Measurements from ENCODE around the gene DROSHA.
A peak's percentile ranks its signal among the peaks of the same experiment; 100 is the strongest.
"Not testable (repeated sequence)": the region's sequence is repeated elsewhere in the genome, so short reads cannot be mapped to it uniquely, and the experiment has no call there.

DROSHA gene

DNA sequence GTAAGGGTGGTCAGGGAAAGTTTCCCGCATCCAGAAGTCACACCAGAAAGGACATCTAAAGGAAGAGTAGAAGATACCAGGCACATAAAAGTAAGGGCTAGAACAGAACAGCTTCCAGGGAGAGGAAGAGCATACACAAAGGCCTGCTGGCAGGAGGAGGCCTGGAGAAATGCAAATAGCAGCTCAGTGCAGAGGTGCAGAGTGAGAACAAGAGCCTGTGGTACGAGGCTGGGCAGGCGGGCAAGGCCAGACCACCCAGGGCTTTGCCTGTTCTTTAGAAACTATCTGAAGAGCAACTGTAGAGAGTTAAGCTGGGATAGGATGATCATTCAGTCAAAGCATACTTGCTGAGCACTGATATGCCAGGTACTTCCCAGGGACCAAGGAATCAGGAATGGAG is 115.3 kb downstream of the DROSHA start:
- no peak for DNase-seq (ENCODE audit: low spot score)

DNA sequence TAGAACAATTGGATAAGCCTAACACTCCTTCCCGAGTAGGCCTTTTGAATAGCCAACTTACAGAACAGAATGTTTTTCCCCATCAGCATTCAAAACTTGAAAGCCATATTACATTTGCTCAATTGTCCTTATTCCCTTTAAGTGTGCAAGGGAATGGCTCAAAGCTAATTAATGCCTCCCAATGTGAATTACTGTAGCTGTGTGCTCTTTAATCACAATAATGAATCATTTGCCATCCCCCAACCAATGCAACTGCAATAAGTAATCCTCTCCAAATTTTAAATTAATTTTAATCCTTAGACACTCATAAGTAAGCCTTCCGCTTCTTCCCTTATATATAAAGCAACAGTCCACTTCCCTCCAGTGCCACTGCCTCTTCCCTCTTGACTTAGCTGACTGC is 115.9 kb downstream of the DROSHA start:
- DNase-seq (ENCODE audit: low spot score) = no peak

GRCh38 chr5:31415009-31415923 is 116.6 kb downstream of the DROSHA start:
- DNase-seq (ENCODE audit: low spot score) = no peak

DNA sequence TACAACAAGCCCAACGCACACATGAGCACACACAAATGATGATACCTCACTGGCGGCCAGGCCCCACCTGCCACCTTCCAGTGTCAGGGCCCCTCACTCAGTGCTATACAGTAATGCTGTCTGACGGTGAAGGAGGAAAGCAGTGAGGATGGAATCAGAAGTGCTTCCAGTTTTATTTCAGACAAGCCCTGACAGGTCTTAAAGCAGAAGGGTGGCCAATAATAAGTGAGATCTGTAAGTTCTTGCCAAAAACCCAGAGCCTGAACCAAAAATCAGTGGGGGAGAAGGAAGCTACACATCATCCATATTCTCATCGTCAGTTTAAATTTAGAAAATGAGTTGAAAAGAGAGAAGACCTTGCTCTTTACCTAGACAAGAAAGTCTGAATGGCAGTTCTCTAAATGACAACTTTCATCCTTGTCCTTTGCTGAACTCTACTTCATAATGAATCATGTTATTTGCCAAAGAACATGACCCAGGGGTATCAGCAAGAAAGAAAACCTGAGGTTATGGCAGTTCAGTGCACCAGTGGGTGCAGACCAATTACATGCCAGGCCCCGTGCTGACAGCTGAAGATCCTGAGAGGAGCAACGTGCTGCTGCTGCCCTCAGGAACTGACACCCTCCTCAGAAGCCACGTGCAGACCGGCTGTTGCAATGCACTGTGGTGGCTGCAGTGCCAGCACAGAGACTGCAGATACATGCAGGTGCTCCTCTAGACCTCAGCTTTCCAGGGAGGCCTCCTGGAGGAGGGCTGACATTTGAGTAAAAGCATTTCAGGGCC is 118.7 kb downstream of the DROSHA start:
- DNase-seq (ENCODE audit: low spot score) = no peak

DNA sequence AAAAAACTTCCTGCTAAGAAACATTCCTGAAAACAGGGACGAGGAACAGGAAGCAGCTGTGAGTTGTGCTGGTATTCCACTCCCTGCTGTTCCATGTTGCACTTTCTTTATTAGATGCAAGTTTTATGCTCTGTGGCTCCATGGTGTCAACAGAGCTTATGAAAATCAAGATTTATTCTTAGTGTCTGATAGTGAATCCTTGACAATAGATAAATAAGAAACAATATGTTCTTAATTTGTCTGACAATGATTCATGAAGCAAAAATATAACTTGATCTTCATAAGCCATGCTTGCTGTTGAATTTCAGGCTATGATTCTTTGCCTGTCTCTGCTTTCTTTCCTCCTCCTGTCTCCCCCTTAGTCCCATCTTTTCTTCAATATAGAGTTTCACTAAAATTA is 119.6 kb downstream of the DROSHA start:
- no peak for DNase-seq (ENCODE audit: low spot score)

- peak; percentile 84 for DNase-seq (ENCODE audit: low spot score)
Observed at GRCh38 chr5:31410089-31410488, 121.8 kb downstream of the DROSHA start.

DNA sequence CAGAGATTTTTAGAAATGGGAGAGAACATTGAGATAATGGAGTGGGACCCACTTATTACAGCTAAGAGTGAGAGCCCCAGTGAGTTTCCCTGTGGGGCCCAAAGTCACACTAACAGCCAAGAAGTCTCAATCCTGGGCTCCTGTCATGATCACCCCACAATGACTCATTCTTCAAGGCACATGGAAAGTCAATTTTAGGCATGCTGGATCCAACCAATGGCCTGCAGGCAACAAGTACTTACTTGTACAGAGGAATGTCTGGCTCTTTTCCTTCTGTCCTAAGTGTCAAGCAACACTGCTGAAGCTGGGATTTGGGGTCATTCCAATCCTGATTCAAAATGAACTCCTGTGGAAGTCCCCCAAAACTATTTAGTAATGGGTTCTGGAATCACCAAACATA is 123.1 kb downstream of the DROSHA start:
- no peak for DNase-seq (ENCODE audit: low spot score)

DNA sequence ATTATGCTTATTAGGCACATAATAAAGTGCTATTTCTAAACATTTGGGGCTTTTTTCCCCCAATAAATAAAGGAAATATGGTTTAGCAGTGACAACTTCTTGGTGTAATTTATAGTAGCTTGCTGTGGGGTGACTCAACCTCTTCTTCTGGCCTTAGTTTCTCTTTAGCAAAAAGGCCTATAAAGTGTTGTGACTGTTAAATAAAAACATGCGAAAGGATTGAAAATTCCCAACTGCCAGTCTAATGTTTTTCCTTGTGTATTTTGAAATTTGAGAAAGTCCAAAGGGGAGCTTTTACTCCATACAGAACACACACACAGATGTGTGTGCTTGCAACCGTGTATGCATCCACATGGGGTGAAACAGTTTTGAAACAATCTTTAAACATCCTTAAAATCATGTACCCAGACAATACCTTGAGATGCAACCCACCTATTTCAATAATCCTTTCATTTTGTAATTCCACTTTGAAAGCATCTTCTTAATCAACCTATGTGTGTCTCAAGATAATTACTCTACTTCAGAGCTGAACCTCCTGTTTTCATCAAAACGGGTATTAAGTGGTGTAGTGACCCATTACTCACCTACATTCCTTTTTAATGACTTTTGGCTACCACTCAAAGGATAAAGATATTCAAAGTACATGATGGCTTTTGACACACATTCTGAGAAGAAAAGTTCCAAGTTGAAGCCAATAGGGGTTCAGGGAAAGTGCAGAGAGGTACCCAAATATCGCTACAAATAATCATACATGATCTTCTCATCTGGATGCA is 123.8 kb downstream of the DROSHA start:
- DNase-seq (ENCODE audit: low spot score) = no peak

DNA sequence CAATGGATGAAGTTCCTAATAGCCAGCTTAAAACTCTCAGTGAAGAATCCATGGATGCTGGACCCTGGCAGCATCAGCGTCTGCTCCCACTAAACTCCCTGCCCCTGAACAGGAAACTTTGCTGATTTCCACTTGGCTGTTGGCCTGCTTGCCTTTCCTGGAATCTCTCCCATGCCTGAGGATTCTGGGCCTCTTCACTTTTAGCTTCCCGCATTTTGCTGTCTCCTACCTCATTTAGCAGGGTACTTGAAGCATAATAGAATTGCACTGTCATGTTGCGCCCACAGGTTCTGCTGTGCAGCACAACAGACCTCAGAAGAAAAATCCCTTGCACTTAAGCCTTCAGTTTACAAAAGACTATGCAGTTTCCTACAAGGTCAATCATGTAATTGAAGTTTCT is 127.6 kb downstream of the DROSHA start:
- DNase-seq (ENCODE audit: low spot score) = no peak

DNA sequence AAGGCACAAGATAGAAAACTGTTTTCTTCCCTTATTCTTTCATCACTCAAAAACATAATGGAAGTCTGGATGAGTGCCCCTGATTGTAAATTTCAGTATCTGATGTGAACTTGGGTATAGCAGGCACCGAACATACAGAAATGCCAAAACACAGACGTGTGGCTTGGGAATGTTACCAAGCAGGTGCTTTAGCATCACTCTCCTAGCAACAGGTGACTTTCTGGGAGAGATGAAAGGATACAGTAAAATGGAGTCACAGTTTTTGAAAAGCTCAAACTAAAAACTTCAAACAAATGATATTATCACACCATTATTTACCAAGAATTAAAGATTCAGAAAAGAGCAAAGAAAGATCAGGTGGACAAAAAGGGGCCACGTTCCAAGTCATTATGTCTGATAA is 130.2 kb downstream of the DROSHA start:
- no peak for DNase-seq (ENCODE audit: low spot score)

DNA sequence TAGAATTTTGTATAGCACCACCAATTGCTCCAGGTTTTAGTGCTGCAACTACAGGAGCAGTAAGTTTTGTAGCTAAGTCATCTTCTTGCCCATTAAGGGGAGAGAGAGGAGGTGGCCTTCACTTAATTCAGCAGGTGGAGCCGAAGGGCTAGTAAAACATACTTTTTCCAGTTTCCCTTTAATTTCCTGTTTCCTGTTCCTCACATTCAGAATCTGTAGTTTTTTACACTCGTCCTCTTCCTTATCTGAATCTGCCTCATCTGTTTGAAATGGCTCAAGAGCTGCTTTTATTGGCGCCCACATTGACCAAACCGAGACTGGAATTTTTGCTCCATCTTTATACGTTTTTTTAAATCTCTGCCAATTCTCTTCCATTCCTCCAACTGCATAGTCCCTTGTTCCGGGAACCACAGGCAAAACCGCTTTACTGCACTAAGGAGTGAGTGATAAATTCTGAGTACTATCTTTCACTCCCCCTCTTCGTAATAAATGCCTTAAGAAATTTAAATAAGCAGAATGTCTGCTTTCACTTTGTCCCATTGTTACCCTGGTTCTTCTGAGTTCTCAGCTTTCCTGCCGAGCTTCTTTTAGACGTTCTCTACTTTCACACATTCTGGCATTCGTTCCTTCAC is 133.9 kb downstream of the DROSHA start:
- no peak for DNase-seq (ENCODE audit: low spot score)

- no peak for DNase-seq (ENCODE audit: low spot score)
Observed at GRCh38 chr5:31396611-31397295, 135.1 kb downstream of the DROSHA start.

DNA sequence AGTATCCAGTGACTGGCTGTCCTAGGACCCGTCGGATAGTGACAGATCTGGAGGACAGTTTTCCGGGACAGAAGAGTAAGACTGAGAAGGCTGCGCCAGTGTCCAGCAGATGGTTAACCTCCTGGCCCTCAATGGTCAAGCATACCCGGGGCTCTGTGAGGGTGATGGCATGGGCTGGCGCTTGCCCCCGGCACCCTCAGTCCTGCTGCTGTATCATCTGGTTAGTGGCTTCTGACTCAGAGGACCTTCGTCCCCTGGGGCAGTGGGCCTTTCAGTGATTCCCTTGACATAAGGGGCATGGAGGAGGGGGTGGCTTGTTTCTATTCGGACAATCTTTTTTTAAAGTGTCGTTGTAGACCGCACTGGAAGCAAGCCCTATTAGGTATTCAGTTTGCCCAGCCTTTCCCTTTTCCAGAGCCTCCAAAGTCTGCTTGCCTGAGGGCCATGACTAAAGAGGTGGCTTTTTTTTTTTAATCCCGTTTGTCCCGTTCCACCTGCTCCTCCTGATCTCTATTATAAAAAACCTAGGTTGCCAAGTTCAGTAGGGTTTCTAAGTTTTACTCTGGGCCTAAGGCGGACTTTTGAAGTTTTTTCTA is 136.3 kb downstream of the DROSHA start:
- DNase-seq (ENCODE audit: low spot score) = not testable (repeated sequence)

DNA sequence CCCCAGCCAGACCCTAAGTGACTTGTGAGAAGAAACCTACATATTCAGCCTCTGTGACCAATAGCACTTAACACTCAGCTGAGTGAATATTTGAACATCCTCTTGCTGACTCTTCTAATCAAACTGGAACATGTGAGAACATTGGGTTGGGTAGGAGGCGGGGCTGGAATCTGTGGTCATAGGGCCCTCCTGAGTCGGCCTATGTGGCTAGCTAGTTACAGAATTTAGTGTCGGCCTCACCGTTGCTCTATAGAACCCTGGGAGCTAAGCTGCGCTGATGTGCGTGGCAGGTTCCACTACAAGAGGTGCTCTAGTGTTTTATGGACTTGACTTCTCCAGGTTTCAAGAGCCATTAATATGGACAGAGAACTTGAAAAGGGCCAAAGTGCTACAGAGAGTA is 138.8 kb downstream of the DROSHA start:
- no peak for DNase-seq (ENCODE audit: low spot score)

GRCh38 chr5:31392061-31392460 is 139.8 kb downstream of the DROSHA start:
- no peak for DNase-seq (ENCODE audit: low spot score)

DNA sequence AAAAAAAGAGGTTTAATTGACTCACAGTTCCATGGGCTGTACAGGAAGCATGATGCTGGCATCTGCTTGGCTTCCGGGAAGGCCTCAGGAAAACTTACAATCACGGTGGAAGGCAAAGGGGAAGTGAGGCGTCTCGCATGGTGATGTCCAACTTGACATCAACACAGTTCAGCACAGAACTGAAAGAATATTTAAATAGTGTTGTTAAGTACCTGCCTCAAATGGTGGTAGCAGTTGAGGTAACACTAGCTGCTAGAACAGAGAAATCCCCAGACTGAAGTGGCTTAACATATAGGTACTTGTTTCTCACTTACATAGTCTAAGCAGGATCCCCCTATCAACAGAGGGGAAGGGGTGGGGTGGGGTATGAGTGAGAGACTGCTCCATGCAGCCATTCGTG is 141.6 kb downstream of the DROSHA start:
- no peak for DNase-seq (ENCODE audit: low spot score)

DNA sequence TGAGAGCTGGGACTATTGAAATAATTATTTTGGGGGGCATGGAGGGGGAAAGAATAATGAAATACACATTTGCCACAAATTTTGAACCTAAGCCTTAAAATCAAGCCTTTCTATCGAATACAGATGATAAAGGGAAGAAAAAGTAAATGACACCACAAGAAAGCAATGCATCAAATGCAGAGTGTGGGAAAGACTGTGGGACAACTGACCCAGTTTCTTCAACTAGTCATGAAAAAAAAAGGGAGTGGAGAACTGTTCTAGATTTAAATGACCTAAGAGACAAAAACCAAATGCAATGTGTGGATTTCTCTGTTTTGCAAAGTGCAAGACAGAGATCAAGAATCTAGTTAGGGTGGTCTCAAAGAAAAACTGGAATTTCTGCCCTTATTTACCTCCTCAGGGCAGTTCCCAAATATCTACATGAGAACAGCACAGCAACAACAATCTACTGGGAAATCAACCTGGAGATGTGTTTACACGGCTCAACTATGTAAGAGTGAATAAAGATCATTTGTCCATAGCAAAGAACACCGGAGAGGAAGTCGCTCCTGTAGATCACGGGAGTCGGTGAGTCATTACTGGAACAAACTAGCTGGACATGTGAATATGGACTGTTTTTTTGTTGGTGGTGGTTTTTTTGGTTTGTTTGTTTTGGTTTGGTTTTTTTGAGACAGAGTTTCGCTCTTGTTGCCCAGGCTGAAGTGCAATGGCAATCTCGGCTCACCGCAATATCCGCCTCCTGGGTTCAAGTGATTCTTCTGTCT is 145.9 kb downstream of the DROSHA start:
- DNase-seq (ENCODE audit: low spot score) = no peak

DNA sequence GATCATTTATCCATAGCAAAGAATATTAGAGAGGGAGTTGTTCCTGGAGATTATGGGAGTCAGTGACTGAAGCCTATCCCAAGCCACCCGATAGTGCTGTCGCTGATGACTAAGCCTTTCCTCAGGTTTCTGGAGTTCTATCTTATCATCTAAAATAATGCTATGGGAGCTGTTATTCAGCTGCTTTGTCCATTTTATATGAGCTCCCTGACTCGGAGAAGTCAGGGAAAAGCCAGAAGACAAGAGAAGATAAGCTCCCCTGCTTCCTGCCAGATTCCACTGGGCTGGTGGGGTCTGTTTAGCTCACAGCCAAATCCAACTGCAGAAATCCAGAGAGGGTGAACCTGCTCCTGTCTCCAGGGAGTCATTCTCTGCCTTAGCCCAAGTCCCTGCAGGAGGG is 148.2 kb downstream of the DROSHA start:
- no peak for DNase-seq (ENCODE audit: low spot score)

DNA sequence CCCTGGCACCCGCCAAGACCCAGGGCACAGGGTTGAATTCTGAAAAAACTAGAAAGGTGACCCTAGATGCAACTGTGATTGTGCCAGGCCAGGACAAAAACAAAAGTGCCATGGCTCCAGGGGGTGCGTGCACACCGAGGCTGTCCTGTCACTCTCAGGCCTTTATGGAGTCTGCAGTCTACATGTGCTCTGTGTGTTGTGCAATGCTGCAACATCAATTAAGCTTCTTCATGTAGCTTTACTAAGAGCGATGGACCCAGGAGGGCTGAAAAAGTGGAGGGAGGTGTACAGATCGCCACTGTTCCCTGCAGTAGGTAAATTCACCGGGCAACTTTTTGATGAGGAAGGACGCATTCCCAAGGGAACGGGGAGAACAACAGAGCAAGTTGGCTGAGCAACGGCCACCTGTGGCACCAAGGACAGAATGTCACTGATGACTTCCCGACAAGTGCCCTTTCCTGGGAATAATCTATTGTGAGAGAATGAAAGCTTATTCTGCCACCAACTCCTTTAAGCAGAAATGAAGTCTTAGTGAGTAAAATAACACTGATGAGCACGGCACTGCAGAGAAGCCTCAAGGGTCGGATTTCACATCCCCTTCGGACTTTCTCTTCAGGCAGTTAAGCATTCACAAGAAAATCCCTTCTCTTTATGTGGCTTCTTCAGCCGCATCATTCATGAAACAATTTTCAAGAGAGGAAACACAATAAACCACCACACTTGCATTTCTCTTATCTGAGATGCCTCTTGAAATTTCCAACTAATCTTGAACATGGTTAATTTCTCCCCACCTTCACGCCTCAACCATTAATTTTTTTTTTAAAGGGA is 149.6 kb downstream of the DROSHA start:
- no peak for DNase-seq (ENCODE audit: low spot score)

All from pons (tissue), 1 donor.